RWPE2 (cell line): ENCODE measurements around the gene TUNAR.

Source experiments
- ATAC-seq: fragments of 200-7000 bp; cut with Tn5 transposase; 3 replicates; pipeline ENCODE4 v1.9.1; 2021; ENCODE audit warnings: low read depth
- DNase-seq: peaks from one replicate; pipeline ENCODE4 v3.0.0-alpha.2; 2020; ENCODE audit warnings: low spot score
- H3K27ac ChIP-seq: fragments of 450-650 bp; 2 replicates; pipeline ENCODE4 v1.5.1; 2017; ENCODE audit warnings: mild to moderate bottlenecking; ENCODE audit not compliant: poor library complexity, severe bottlenecking
- H3K27me3 ChIP-seq: fragments of 250-450 bp; sonication (Bioruptor Pico); 2 replicates; pipeline ENCODE4 v1.5.1; 2021; ENCODE audit warnings: mild to moderate bottlenecking, moderate library complexity; ENCODE audit not compliant: insufficient read depth, poor library complexity, severe bottlenecking
- H3K36me3 ChIP-seq: fragments of 250-450 bp; sonication (Bioruptor Pico); 2 replicates; pipeline ENCODE4 v1.5.1; 2020; ENCODE audit warnings: low read depth, mild to moderate bottlenecking, moderate library complexity
- H3K4me1 ChIP-seq: fragments of 250-450 bp; sonication (Bioruptor Pico); 2 replicates; pipeline ENCODE4 v1.5.1; 2021; ENCODE audit warnings: mild to moderate bottlenecking, moderate library complexity; ENCODE audit not compliant: insufficient read depth, poor library complexity, severe bottlenecking
- H3K4me3 ChIP-seq: fragments of 250-450 bp; sonication (Bioruptor Pico); 2 replicates; pipeline ENCODE4 v1.5.1; 2021; ENCODE audit warnings: mild to moderate bottlenecking, moderate library complexity; ENCODE audit not compliant: severe bottlenecking
- H3K9me3 ChIP-seq: fragments of 250-450 bp; sonication (Bioruptor Pico); 2 replicates; pipeline ENCODE4 v1.5.1; 2021; ENCODE audit warnings: mild to moderate bottlenecking, moderate library complexity; ENCODE audit not compliant: severe bottlenecking
- TF ChIP-seq, protein P1 (sequence below): fragments of 450-650 bp; IDR thresholded peaks from one replicate; pipeline ENCODE4 v1.5.1; 2017; ENCODE audit warnings: mild to moderate bottlenecking, moderate library complexity; ENCODE audit not compliant: poor library complexity, severe bottlenecking

Gene TUNAR

DNA sequence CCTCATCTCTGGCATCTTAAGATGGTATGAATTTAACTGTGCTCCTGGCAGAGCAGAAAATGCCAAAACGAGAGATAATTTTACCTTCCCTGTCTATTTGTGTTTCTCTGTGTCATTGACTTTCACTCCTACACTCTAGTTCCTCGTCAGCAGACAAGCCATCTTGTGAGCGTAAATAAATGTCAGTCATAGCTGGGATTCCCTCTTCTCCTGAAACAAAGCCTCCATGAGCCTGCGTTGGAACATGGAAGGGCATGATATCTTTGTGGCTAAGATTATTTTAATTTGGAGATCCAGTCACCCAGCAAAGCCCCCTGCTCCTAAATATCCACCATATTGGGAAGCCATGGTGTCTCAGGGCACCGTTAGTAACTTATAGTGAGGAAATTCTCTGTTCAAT lies 37.8 kb upstream of the TUNAR start:
- Histone ChIP-seq H3K27ac (no peak overlapping the region), H3K4me3 (no peak overlapping the region), H3K36me3 (no peaks in the 10 kb centered on the region), H3K4me1 (no peaks in the 10 kb centered on the region), H3K27me3 (peaks cover 4% of the 10 kb centered on the region), H3K9me3 (no peaks in the 10 kb centered on the region)
- TF ChIP-seq, protein P1, sequence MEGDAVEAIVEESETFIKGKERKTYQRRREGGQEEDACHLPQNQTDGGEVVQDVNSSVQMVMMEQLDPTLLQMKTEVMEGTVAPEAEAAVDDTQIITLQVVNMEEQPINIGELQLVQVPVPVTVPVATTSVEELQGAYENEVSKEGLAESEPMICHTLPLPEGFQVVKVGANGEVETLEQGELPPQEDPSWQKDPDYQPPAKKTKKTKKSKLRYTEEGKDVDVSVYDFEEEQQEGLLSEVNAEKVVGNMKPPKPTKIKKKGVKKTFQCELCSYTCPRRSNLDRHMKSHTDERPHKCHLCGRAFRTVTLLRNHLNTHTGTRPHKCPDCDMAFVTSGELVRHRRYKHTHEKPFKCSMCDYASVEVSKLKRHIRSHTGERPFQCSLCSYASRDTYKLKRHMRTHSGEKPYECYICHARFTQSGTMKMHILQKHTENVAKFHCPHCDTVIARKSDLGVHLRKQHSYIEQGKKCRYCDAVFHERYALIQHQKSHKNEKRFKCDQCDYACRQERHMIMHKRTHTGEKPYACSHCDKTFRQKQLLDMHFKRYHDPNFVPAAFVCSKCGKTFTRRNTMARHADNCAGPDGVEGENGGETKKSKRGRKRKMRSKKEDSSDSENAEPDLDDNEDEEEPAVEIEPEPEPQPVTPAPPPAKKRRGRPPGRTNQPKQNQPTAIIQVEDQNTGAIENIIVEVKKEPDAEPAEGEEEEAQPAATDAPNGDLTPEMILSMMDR: no peak
- no peak for ATAC-seq
- no peak for DNase-seq

DNA sequence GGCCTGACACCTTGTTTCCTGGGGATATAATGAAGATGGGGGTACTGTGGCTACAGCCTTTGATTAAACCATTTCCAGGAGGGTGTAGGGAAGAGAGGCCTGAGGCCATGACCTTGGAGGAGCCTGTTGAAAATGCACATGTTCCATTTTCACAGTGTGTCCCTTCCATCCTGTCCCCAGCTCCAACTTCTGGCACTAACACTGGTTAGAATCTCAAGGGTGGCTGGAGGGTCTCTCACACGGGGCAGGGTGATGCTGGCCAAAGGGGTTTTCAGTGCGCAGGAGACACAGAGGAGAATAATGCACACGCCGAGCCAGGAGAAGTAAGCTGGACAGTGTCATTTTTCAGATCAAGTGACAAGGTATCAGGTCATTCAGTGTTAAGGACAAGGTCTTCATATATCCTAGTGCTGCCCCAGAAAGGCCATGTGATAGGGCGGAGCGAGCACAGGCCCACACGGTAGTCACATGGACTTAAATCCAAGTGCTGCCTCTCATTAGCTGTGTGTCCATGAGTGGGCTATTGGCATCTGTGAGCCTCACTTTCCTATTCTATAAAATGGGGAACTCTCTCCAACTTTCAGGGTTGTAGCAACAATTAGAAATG lies 36.4 kb upstream of the TUNAR start:
- DNase-seq (no peak), ATAC-seq (no peak)
- Histone ChIP-seq H3K4me3 (no peak overlapping the region), H3K4me1 (no peaks in the 10 kb centered on the region), H3K27me3 (peaks cover 8% of the 10 kb centered on the region), H3K27ac (no peak overlapping the region), H3K9me3 (no peaks in the 10 kb centered on the region), H3K36me3 (no peaks in the 10 kb centered on the region)
- TF ChIP-seq, protein P1: no peak

DNA sequence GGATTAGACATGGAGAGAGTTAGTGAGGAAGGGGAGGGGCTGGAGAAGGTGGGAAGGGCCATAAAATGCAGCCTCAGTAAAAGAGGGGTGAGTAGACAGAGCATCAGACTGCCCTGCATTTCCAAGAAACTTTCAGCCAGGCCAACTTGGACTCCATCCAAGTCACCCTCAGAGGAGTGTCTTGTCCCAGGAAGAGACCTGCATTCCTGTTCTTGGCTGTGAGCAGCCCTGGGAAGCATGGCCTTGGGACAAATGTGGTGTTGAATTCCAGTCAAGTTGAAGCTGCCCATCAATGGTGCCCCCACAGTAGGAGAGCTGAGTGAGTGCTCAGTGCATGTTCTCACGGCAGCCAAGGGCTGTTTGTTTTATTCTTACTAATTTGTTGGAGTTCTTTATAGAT lies 35.0 kb upstream of the TUNAR start:
- Histone ChIP-seq H3K27ac (no peak overlapping the region), H3K9me3 (no peaks in the 10 kb centered on the region), H3K27me3 (peaks cover 8% of the 10 kb centered on the region), H3K4me1 (no peaks in the 10 kb centered on the region), H3K4me3 (no peak overlapping the region), H3K36me3 (no peaks in the 10 kb centered on the region)
- ATAC-seq (no peak), DNase-seq (no peak)
- TF ChIP-seq, protein P1: no peak

GRCh38 chr14:95849761-95850160 lies 26.9 kb upstream of the TUNAR start:
- peaks cover 33% of the 10 kb centered on the region for H3K27me3 ChIP-seq
- H3K9me3 ChIP-seq: no peaks in the 10 kb centered on the region
- DNase-seq (no peak), ATAC-seq (no peak)
- no peaks in the 10 kb centered on the region for H3K4me1 ChIP-seq
- no peaks in the 10 kb centered on the region for H3K36me3 ChIP-seq
- TF ChIP-seq, protein P1: no peak
- no peak overlapping the region for H3K4me3 ChIP-seq
- no peak overlapping the region for H3K27ac ChIP-seq

- DNase-seq (no peak), ATAC-seq (no peak)
- Histone ChIP-seq H3K4me1 (no peaks in the 10 kb centered on the region), H3K4me3 (no peak overlapping the region), H3K36me3 (no peaks in the 10 kb centered on the region), H3K27ac (no peak overlapping the region), H3K27me3 (peaks cover 33% of the 10 kb centered on the region), H3K9me3 (no peaks in the 10 kb centered on the region)
- TF ChIP-seq, protein P1: peak; percentile 9
Observed at GRCh38 chr14:95850429-95850828, 26.2 kb upstream of the TUNAR start.
